ENCODE results near the gene CLPSL2.

Gene CLPSL2

GRCh38 chr6:35769211-35769610, 7.2 kb upstream of the CLPSL2 start:
- H3K4me1 Mint-ChIP-seq: peaks cover 3% of the 10 kb centered on the region
- ATAC-seq: no peak
- H3K27ac Mint-ChIP-seq: no peak overlapping the region
- no peaks in the 10 kb centered on the region for H3K36me3 Mint-ChIP-seq
- no peak overlapping the region for H3K4me3 Mint-ChIP-seq
- no peak for DNase-seq (ENCODE audit: low spot score in 2 of 2)
- no peaks in the 10 kb centered on the region for H3K9me3 Mint-ChIP-seq

DNA sequence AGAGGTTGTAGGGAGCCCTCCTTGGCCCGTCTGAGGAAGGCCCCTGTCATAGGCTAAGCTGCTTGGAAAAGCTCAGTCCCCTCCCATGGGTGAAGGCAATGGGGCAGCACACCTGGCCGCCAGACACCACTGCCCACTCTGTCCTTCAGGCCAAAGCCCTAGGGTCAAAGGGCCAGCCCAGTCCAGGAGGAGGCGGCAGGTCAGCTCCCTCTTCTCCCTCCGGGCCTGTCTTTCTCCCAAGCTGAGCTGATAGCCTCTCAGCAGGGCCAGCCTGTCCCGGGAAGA, 5.1 kb upstream of the CLPSL2 start:
- H3K4me1 Mint-ChIP-seq: no peaks in the 10 kb centered on the region
- H3K4me3 Mint-ChIP-seq: no peak overlapping the region
- ATAC-seq: peak; percentile 13
- no peaks in the 10 kb centered on the region for H3K9me3 Mint-ChIP-seq
- H3K27ac Mint-ChIP-seq: no peak overlapping the region
- DNase-seq (ENCODE audit: low spot score in 2 of 2): no peak
- no peaks in the 10 kb centered on the region for H3K36me3 Mint-ChIP-seq

GRCh38 chr6:35774116-35774794, 2.1 kb upstream of the CLPSL2 start:
- Mint-ChIP-seq H3K27ac (no peak overlapping the region), H3K4me1 (peaks cover 12% of the 10 kb centered on the region), H3K4me3 (no peak overlapping the region), H3K9me3 (no peaks in the 10 kb centered on the region), H3K36me3 (no peaks in the 10 kb centered on the region)
- DNase-seq (ENCODE audit: low spot score in 2 of 2): no peak
- no peak for ATAC-seq

GRCh38 chr6:35775031-35775430, 1.4 kb upstream of the CLPSL2 start:
- no peak for DNase-seq (ENCODE audit: low spot score in 2 of 2)
- Mint-ChIP-seq H3K9me3 (no peaks in the 10 kb centered on the region), H3K4me1 (peaks cover 12% of the 10 kb centered on the region), H3K27ac (no peak overlapping the region), H3K36me3 (no peaks in the 10 kb centered on the region), H3K4me3 (no peak overlapping the region)
- no peak for ATAC-seq

- Mint-ChIP-seq H3K4me1 (peaks cover 12% of the 10 kb centered on the region), H3K4me3 (peak overlapping the region; percentile 43), H3K9me3 (no peaks in the 10 kb centered on the region), H3K36me3 (no peaks in the 10 kb centered on the region), H3K27ac (no peak overlapping the region)
- DNase-seq (ENCODE audit: low spot score in 2 of 2) (no peak), ATAC-seq (no peak)
Measured at GRCh38 chr6:35777356-35778102, 1.1 kb downstream of the CLPSL2 start.

DNA sequence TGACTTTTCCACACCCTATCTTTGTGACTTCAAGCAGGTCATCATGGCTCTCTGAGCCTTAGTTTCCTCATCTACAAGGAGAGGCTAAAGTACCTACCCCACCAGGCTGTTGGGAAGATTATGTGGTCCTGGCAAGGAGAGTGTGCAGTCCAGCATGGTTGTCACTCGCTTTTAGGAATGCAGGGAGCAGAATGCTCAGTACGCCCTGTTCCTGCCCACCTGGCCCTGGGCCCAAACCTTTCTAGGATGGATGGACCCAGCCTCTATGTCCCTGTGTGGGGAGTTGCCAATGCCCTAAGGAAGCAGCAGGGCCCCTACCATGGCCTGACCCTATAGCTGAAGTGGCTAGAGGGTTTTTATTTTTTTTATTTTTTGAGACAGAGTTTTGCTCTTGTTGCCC, 2.0 kb downstream of the CLPSL2 start:
- no peak overlapping the region for H3K4me3 Mint-ChIP-seq
- no peaks in the 10 kb centered on the region for H3K36me3 Mint-ChIP-seq
- ATAC-seq: no peak
- H3K9me3 Mint-ChIP-seq: no peaks in the 10 kb centered on the region
- peaks cover 12% of the 10 kb centered on the region for H3K4me1 Mint-ChIP-seq
- H3K27ac Mint-ChIP-seq: no peak overlapping the region
- no peak for DNase-seq (ENCODE audit: low spot score in 2 of 2)

GRCh38 chr6:35780719-35781118, 4.3 kb downstream of the CLPSL2 start, which contains the start of gene CLPSL1:
TSS of gene CLPSL1 (plus strand) at chr6:35781019. CDS start at chr6:35781111, 92 bp downstream.
- Mint-ChIP-seq H3K4me1 (peaks cover 12% of the 10 kb centered on the region), H3K27ac (no peak within 1 kb of the TSS), H3K9me3 (no peaks in the 10 kb centered on the region), H3K4me3 (no peak within 1 kb of the TSS), H3K36me3 (no peaks in the 10 kb centered on the region)
- ATAC-seq (no peak), DNase-seq (ENCODE audit: low spot score in 2 of 2) (no peak)

GRCh38 chr6:35781290-35781689, 4.9 kb downstream of the CLPSL2 start:
- H3K9me3 Mint-ChIP-seq: no peaks in the 10 kb centered on the region
- ATAC-seq (no peak), DNase-seq (ENCODE audit: low spot score in 2 of 2) (no peak)
- H3K27ac Mint-ChIP-seq: no peak overlapping the region
- no peaks in the 10 kb centered on the region for H3K36me3 Mint-ChIP-seq
- H3K4me3 Mint-ChIP-seq: no peak overlapping the region
- H3K4me1 Mint-ChIP-seq: peaks cover 12% of the 10 kb centered on the region

DNA sequence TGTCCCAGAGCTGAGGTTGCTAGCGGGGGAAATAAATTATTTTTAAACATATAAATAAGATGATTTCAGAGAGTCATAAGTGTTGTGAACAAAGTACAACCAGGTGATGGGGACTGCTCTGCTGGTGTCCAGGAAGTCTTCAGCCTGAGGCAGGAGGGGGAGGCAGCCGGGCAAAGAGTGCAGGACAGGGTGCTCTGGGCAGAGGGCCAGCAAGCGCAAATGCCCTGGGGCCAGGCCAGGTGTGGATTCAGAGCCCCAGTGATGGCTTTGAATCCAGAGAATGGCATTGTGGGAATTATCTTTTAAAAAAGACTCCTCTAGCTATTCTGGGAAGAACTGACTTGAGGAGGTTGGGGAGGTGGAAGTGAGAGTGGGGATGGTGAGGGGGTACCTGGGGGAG, 6.0 kb downstream of the CLPSL2 start:
- DNase-seq (ENCODE audit: low spot score in 2 of 2): no peak
- Mint-ChIP-seq H3K9me3 (no peaks in the 10 kb centered on the region), H3K27ac (no peak overlapping the region), H3K4me3 (no peak overlapping the region), H3K4me1 (peaks cover 4% of the 10 kb centered on the region), H3K36me3 (no peaks in the 10 kb centered on the region)
- no peak for ATAC-seq

DNA sequence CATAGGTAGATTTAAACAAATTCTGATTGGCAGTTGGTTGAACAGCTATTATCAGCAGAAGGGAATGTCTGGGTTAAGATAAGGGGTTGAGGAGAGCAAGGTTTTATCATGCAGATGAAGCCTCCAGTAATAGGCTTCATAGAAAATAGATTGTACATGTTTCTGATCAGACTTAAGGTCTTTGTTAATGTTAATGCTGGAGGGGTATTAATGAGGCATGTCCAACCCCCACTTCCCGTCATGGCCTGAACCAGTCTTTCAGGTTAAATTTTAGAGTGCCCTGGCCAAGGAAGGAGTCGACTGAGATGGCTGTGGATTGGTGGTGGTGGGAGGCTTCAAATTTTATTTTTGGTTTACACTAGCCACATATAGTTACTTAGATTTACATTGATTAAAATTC, 7.8 kb downstream of the CLPSL2 start:
- H3K27ac Mint-ChIP-seq: no peak overlapping the region
- ATAC-seq: no peak
- H3K9me3 Mint-ChIP-seq: no peaks in the 10 kb centered on the region
- DNase-seq (ENCODE audit: low spot score in 2 of 2): no peak
- no peaks in the 10 kb centered on the region for H3K4me1 Mint-ChIP-seq
- H3K36me3 Mint-ChIP-seq: no peaks in the 10 kb centered on the region
- H3K4me3 Mint-ChIP-seq: no peak overlapping the region

DNA sequence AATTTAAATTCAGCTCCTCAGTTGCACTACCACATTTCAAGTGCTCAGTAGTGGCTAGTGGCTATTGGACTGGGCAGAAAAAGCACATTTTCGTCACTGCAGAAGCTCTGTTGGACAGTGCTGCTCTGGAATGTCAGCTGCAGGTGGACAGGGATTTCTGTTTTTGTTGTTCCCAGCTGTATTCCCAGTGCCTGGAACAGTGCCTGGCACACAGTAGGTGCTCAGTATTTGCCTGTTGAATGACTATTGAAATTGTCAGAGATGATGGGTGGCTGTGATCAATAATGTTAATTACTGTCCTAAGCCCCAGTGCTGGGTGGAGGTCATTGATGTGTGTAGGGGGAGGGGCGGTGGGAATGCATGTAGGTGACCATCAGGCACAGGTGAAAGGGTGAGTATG, 9.9 kb downstream of the CLPSL2 start:
- H3K4me1 Mint-ChIP-seq: no peaks in the 10 kb centered on the region
- no peak for DNase-seq (ENCODE audit: low spot score in 2 of 2)
- no peak overlapping the region for H3K27ac Mint-ChIP-seq
- H3K9me3 Mint-ChIP-seq: no peaks in the 10 kb centered on the region
- no peaks in the 10 kb centered on the region for H3K36me3 Mint-ChIP-seq
- ATAC-seq: no peak
- no peak overlapping the region for H3K4me3 Mint-ChIP-seq

DNA sequence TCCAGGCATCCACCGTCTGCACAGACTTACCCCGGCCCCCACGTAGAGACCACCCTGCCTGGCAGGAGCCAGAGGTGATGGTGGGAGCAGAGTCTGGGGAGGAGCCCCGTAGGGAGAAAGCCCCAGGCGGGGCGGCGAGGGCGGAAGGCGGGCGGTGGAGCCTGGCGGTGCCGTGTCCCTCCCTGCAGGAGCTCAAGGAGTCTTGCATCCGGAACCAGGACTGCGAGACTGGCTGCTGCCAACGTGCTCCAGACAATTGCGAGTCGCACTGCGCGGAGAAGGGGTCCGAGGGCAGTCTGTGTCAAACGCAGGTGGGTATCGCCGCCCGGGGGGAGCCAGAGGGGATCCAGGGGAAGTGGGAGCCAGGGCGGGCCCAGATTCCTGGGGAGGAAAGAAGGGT, 10.4 kb downstream of the CLPSL2 start:
- H3K27ac Mint-ChIP-seq: no peak overlapping the region
- ATAC-seq (no peak), DNase-seq (ENCODE audit: low spot score in 2 of 2) (no peak)
- H3K9me3 Mint-ChIP-seq: no peaks in the 10 kb centered on the region
- no peaks in the 10 kb centered on the region for H3K4me1 Mint-ChIP-seq
- no peaks in the 10 kb centered on the region for H3K36me3 Mint-ChIP-seq
- H3K4me3 Mint-ChIP-seq: no peak overlapping the region

DNA sequence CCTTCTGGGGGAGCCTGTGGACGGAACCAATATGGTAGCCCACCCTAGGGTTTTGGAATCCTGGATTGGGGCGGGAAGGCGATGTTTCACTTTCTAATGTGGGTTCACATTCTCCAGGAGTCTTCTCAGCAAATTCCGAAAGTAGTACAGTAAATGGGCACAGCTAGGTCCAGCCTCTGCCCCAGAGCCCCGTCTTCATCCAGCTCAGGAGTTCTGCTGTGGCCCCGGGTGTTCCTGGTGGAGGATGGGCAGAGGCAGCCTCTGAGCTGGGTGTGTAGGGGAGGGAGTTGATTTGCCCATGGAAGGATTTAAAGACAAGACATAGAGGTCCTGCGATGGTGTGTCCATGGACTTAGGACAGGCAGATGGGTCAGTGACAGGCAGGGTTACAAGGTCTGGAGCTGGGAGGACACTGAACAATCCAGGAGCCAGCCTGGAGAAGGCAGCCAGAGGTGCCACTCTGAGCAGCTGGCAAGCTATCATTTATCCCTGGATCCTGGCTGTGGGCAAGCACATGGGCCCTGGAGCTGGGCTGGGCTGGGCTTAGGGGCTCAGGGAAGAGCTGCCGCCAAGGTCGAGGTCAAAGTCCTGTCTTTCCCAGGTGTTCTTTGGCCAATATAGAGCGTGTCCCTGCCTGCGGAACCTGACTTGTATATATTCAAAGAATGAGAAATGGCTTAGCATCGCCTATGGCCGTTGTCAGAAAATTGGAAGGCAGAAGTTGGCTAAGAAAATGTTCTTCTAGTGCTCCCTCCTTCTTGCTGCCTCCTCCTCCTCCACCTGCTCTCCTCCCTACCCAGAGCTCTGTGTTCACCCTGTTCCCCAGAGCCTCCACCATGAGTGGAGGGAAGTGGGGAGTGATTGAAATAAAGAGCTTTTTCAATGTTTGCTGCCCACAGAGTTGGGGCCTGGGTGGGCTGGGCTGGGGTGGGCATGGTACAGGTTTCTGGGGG, 11.1 kb downstream of the CLPSL2 start:
- Mint-ChIP-seq H3K9me3 (no peaks in the 10 kb centered on the region), H3K4me1 (no peaks in the 10 kb centered on the region), H3K4me3 (no peak overlapping the region), H3K27ac (no peak overlapping the region), H3K36me3 (no peaks in the 10 kb centered on the region)
- ATAC-seq: no peak
- DNase-seq (ENCODE audit: low spot score in 2 of 2): no peak

DNA sequence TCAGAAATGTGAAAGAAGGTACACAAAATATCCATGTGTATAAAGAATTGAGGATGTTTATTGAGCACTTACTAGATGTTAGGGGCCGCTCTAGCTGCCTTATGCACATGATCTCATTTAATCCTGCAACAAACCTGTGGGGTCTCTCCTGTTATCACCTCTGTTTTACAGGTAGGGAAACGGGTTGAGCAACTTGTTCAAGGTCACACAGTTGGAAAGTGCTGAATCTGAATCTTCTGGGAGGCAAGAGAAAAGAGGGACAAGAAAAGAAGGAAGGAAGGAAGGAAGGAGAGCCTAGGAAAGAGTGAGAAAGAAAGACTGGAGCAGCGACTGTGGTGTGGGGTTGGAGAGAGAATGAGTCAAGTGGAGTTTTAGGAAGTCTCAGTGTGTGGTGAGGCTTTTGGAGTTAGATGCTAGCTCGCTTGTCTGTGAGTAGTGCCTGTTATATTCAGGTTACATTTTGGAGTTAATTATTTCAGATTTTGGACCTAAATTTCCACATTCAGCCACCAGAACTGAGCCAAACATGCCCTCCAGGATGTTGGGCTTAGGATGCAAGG, 12.1 kb downstream of the CLPSL2 start:
- ATAC-seq (no peak), DNase-seq (ENCODE audit: low spot score in 2 of 2) (no peak)
- H3K9me3 Mint-ChIP-seq: no peaks in the 10 kb centered on the region
- no peaks in the 10 kb centered on the region for H3K36me3 Mint-ChIP-seq
- no peaks in the 10 kb centered on the region for H3K4me1 Mint-ChIP-seq
- no peak overlapping the region for H3K27ac Mint-ChIP-seq
- H3K4me3 Mint-ChIP-seq: no peak overlapping the region

DNA sequence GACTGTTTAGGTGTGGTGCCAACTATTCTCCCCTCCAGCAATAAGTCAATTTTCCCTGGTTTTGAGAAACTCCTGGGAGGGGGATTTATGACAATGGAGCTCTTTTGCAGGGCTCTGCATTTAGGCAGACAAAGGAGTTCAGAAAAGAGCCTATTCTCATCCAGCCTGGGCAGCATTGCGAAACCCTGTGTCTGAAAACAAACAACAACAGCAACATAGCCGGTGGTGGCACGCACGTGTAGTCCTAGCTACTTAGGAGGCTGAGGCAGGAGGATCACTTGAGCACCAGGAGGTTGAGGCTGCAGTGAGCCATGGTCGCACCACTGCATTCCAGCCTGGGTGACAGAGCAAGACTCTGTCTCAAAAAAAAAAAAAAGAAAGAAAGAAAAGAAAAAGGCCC, 14.3 kb downstream of the CLPSL2 start:
- no peaks in the 10 kb centered on the region for H3K36me3 Mint-ChIP-seq
- H3K4me3 Mint-ChIP-seq: no peak overlapping the region
- no peak for ATAC-seq
- H3K9me3 Mint-ChIP-seq: no peaks in the 10 kb centered on the region
- no peak for DNase-seq (ENCODE audit: low spot score in 2 of 2)
- H3K27ac Mint-ChIP-seq: no peak overlapping the region
- no peaks in the 10 kb centered on the region for H3K4me1 Mint-ChIP-seq

Measured in stimulated activated effector memory CD8-positive, alpha-beta T cell treated with anti-CD3 and anti-CD28 coated beads, Interleukin-12 subunit alpha, Interleukin-12 subunit beta, amount 100 ng/mL, for 72 hours (primary cell).